ENCODE results near the gene GGTLC2.
A peak's percentile ranks its signal among the peaks of the same experiment; 100 is the strongest.
"Not testable (repeated sequence)": the region's sequence is repeated elsewhere in the genome, so short reads cannot be mapped to it uniquely, and the experiment has no call there.

Gene GGTLC2

GRCh38 chr22:22652102-22652501, 7.7 kb downstream of the GGTLC2 start:
- H3K36me3 Mint-ChIP-seq (ENCODE audit: low read depth); H3K27ac Mint-ChIP-seq; H3K9me3 Mint-ChIP-seq; H3K27me3 Mint-ChIP-seq; H3K4me3 Mint-ChIP-seq: not testable (repeated sequence)
- H3K4me1 Mint-ChIP-seq (ENCODE audit: low read depth) = peaks cover 23% of the 10 kb centered on the region

- not testable (repeated sequence) for H3K36me3 Mint-ChIP-seq (ENCODE audit: low read depth); H3K9me3 Mint-ChIP-seq; H3K27me3 Mint-ChIP-seq; H3K4me3 Mint-ChIP-seq
- peaks cover 23% of the 10 kb centered on the region for H3K4me1 Mint-ChIP-seq (ENCODE audit: low read depth)
- H3K27ac Mint-ChIP-seq = peak overlapping the region; percentile 61
These were observed 8.2 kb downstream of the GGTLC2 start for GRCh38 chr22:22652573-22652972.

GRCh38 chr22:22653677-22654381, 9.4 kb downstream of the GGTLC2 start:
- not testable (repeated sequence) for H3K36me3 Mint-ChIP-seq (ENCODE audit: low read depth); H3K27ac Mint-ChIP-seq; H3K4me3 Mint-ChIP-seq; H3K27me3 Mint-ChIP-seq; H3K9me3 Mint-ChIP-seq
- H3K4me1 Mint-ChIP-seq (ENCODE audit: low read depth) = peaks cover 23% of the 10 kb centered on the region

GRCh38 chr22:22655452-22656290, 11.3 kb downstream of the GGTLC2 start:
- no peak overlapping the region for H3K27ac Mint-ChIP-seq

GRCh38 chr22:22657712-22658111, 13.3 kb downstream of the GGTLC2 start:
- no peak overlapping the region for H3K4me3 Mint-ChIP-seq

More at GRCh38 chr22:22655452-22656290, 11.3 kb downstream of the GGTLC2 start:
- Mint-ChIP-seq H3K9me3 (no peaks in the 10 kb centered on the region), H3K36me3 (ENCODE audit: low read depth) (no peaks in the 10 kb centered on the region), H3K4me3 (no peak overlapping the region), H3K4me1 (ENCODE audit: low read depth) (peaks cover 23% of the 10 kb centered on the region), H3K27me3 (no peaks in the 10 kb centered on the region)

GRCh38 chr22:22661275-22661674, 16.9 kb downstream of the GGTLC2 start:
- H3K4me3 Mint-ChIP-seq = no peak overlapping the region
- no peaks in the 10 kb centered on the region for H3K9me3 Mint-ChIP-seq
- peaks cover 5% of the 10 kb centered on the region for H3K27me3 Mint-ChIP-seq
- H3K4me1 Mint-ChIP-seq (ENCODE audit: low read depth) = no peaks in the 10 kb centered on the region
- H3K27ac Mint-ChIP-seq = no peak overlapping the region
- H3K36me3 Mint-ChIP-seq (ENCODE audit: low read depth) = no peaks in the 10 kb centered on the region

More at GRCh38 chr22:22657712-22658111, 13.3 kb downstream of the GGTLC2 start:
- no peak overlapping the region for H3K27ac Mint-ChIP-seq
- no peaks in the 10 kb centered on the region for H3K36me3 Mint-ChIP-seq (ENCODE audit: low read depth)
- H3K9me3 Mint-ChIP-seq = no peaks in the 10 kb centered on the region
- no peaks in the 10 kb centered on the region for H3K27me3 Mint-ChIP-seq
- peaks cover 17% of the 10 kb centered on the region for H3K4me1 Mint-ChIP-seq (ENCODE audit: low read depth)

GRCh38 chr22:22662095-22662494, 17.7 kb downstream of the GGTLC2 start:
- no peak overlapping the region for H3K27ac Mint-ChIP-seq
- H3K27me3 Mint-ChIP-seq = peaks cover 6% of the 10 kb centered on the region
- H3K4me3 Mint-ChIP-seq = no peak overlapping the region
- no peaks in the 10 kb centered on the region for H3K4me1 Mint-ChIP-seq (ENCODE audit: low read depth)
- no peaks in the 10 kb centered on the region for H3K9me3 Mint-ChIP-seq
- no peaks in the 10 kb centered on the region for H3K36me3 Mint-ChIP-seq (ENCODE audit: low read depth)

- H3K27me3 Mint-ChIP-seq = peaks cover 6% of the 10 kb centered on the region
These were observed 19.7 kb downstream of the GGTLC2 start for GRCh38 chr22:22663861-22664800.

GRCh38 chr22:22666307-22667091, 22.1 kb downstream of the GGTLC2 start:
- H3K4me3 Mint-ChIP-seq = no peak overlapping the region
- H3K36me3 Mint-ChIP-seq (ENCODE audit: low read depth) = no peaks in the 10 kb centered on the region
- no peaks in the 10 kb centered on the region for H3K4me1 Mint-ChIP-seq (ENCODE audit: low read depth)
- H3K9me3 Mint-ChIP-seq = no peaks in the 10 kb centered on the region
- peaks cover 6% of the 10 kb centered on the region for H3K27me3 Mint-ChIP-seq
- no peak overlapping the region for H3K27ac Mint-ChIP-seq

More at GRCh38 chr22:22663861-22664800, 19.7 kb downstream of the GGTLC2 start:
- Mint-ChIP-seq H3K27ac (no peak overlapping the region), H3K36me3 (ENCODE audit: low read depth) (no peaks in the 10 kb centered on the region), H3K4me3 (no peak overlapping the region), H3K4me1 (ENCODE audit: low read depth) (no peaks in the 10 kb centered on the region), H3K9me3 (no peaks in the 10 kb centered on the region)

- Mint-ChIP-seq H3K36me3 (ENCODE audit: low read depth) (no peaks in the 10 kb centered on the region), H3K4me1 (ENCODE audit: low read depth) (no peaks in the 10 kb centered on the region), H3K9me3 (no peaks in the 10 kb centered on the region), H3K27me3 (peaks cover 6% of the 10 kb centered on the region), H3K4me3 (no peak overlapping the region), H3K27ac (no peak overlapping the region)
These were observed 23.8 kb downstream of the GGTLC2 start for GRCh38 chr22:22667966-22668880.

- H3K36me3 Mint-ChIP-seq (ENCODE audit: low read depth) = no peaks in the 10 kb centered on the region
- H3K4me3 Mint-ChIP-seq = no peak overlapping the region
- H3K27me3 Mint-ChIP-seq = peaks cover 6% of the 10 kb centered on the region
- H3K9me3 Mint-ChIP-seq = no peaks in the 10 kb centered on the region
- H3K27ac Mint-ChIP-seq = no peak overlapping the region
- H3K4me1 Mint-ChIP-seq (ENCODE audit: low read depth) = no peaks in the 10 kb centered on the region
These were observed 24.7 kb downstream of the GGTLC2 start for GRCh38 chr22:22669093-22669492.

- Mint-ChIP-seq H3K36me3 (ENCODE audit: low read depth) (no peaks in the 10 kb centered on the region), H3K9me3 (no peaks in the 10 kb centered on the region), H3K4me3 (no peak overlapping the region), H3K4me1 (ENCODE audit: low read depth) (no peaks in the 10 kb centered on the region), H3K27me3 (peaks cover 6% of the 10 kb centered on the region), H3K27ac (no peak overlapping the region)
These were observed 25.8 kb downstream of the GGTLC2 start for GRCh38 chr22:22670076-22670795.

- H3K27me3 Mint-ChIP-seq = no peaks in the 10 kb centered on the region
- no peak overlapping the region for H3K27ac Mint-ChIP-seq
- H3K9me3 Mint-ChIP-seq = no peaks in the 10 kb centered on the region
- H3K4me1 Mint-ChIP-seq (ENCODE audit: low read depth) = no peaks in the 10 kb centered on the region
- H3K36me3 Mint-ChIP-seq (ENCODE audit: low read depth) = no peaks in the 10 kb centered on the region
- no peak overlapping the region for H3K4me3 Mint-ChIP-seq
These were observed 27.1 kb downstream of the GGTLC2 start for GRCh38 chr22:22671506-22671905.

Measured in stimulated activated naive CD8-positive, alpha-beta T cell treated with anti-CD3 and anti-CD28 coated beads, Interleukin-15, Interleukin-2, amounts not matched to agents 100 ng/mL and 50 ng/mL, for 24 hours (primary cell).